HAP-1 (cell line): ENCODE measurements around the gene GATA6.

Experiments
- DNase-seq, 2 experiments: peaks; one replicate each; pipeline ENCODE4 v3.0.0-alpha.2; 2016 to 2020; ENCODE audit warnings: low spot score in 2 of 2
- H3K27me3 ChIP-seq: fragments of 250-450 bp; sonication (Bioruptor Pico); 2 replicates; pipeline ENCODE4 v1.5.1; 2020; ENCODE audit warnings: low read depth, mild to moderate bottlenecking, moderate library complexity
- H3K36me3 ChIP-seq: fragments of 250-450 bp; sonication (Bioruptor Pico); replicated peaks from 2 replicates; pipeline ENCODE4 v1.5.1; 2020; ENCODE audit warnings: mild to moderate bottlenecking
- H3K4me1 ChIP-seq: fragments of 250-450 bp; sonication (Bioruptor Pico); 2 replicates; pipeline ENCODE4 v1.5.1; 2020; ENCODE audit warnings: mild to moderate bottlenecking
- H3K4me3 ChIP-seq: fragments of 250-450 bp; sonication (Bioruptor Pico); 2 replicates; pipeline ENCODE4 v1.5.1; 2020; ENCODE audit warnings: mild to moderate bottlenecking, moderate library complexity
- H3K9me3 ChIP-seq: fragments of 250-450 bp; sonication (Bioruptor Pico); 2 replicates; pipeline ENCODE4 v1.5.1; 2020; ENCODE audit warnings: mild to moderate bottlenecking, moderate library complexity
- in situ Hi-C: fragments of 300-500 bp; cut with MboI; formaldehyde crosslinking; loops from 3 replicates; pipeline ENCODE4 v1.14.3; 2020; ENCODE audit warnings: low sequenced_read_pairs, inconsistent platforms, mixed read lengths

The GATA6 gene

DNA sequence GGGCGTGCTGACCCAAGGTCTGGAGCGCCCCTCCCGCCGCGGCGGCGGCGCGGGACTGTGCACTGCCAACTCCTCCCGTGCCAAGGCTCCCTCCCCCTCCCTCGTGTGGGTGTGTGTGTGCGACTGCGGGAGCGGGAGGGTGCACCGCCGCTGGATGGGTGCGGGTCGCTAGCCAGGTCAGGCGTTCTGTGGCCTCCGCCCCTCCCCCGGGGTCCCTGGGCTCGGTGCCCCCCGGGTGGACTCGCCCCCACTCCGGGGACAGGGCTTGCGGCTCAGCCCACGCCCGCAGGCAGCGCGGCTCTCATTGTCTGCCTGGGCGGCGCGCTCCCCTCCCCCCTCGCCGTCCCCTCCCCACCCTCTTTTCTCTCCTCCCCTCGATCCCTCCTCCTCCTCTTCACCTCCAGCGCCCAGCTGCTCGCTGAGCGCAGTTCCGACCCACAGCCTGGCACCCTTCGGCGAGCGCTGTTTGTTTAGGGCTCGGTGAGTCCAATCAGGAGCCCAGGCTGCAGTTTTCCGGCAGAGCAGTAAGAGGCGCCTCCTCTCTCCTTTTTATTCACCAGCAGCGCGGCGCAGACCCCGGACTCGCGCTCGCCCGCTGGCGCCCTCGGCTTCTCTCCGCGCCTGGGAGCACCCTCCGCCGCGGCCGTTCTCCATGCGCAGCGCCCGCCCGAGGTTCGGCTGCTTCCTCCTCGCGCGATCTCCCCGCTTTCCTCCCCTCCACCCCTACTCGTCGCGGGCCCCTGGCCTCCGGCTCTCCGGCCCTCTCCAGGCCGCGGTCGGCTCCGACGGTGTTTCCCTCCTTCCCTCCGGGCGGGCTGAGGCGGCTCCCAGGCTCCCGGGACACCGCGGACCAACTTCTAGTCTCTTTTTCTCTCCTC is at the start of gene GATA6:
Gene GATA6 (plus strand): TSS at position 579 of the 878 bp plus-strand sequence. CDS start 1,556 bp downstream, outside the sequence.
- Histone ChIP-seq H3K4me1 (no peaks in the 10 kb centered on the region; the same call in 1 of the 2 replicates), H3K27me3 (peaks cover 33% of the 10 kb centered on the region), H3K9me3 (no peaks in the 10 kb centered on the region), H3K4me3 (peak within 1 kb of the TSS; percentile 47), H3K36me3 (no peaks in the 10 kb centered on the region)
- DNase-seq = peak; percentile 75 to 81
- in situ Hi-C loops = no loop called here

DNA sequence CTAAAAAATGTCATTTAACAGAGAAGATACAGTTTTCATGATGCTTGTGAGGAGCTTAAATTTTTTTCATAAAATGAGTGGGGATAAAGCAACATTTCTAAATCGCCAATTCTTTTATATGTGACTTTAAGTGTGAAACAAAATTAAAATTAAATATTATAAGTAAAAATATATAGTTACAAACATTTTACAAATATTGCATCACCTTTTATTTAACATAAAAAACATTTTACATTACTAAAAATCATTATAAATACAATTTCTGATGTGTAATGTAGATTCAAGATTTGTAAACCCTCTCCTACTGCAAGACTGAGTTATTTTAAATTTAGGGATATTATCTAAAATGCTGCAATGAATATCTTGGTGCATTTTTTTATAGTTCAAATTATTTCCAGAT is 44.4 kb upstream of the GATA6 start:
- peaks cover 6% of the 10 kb centered on the region; the same call in 1 of the 2 replicates for H3K27me3 ChIP-seq
- DNase-seq = no peak
- H3K4me3 ChIP-seq = no peak overlapping the region
- in situ Hi-C loops = no loop called here
- no peaks in the 10 kb centered on the region for H3K4me1 ChIP-seq
- H3K9me3 ChIP-seq = no peaks in the 10 kb centered on the region
- H3K36me3 ChIP-seq = no peaks in the 10 kb centered on the region

DNA sequence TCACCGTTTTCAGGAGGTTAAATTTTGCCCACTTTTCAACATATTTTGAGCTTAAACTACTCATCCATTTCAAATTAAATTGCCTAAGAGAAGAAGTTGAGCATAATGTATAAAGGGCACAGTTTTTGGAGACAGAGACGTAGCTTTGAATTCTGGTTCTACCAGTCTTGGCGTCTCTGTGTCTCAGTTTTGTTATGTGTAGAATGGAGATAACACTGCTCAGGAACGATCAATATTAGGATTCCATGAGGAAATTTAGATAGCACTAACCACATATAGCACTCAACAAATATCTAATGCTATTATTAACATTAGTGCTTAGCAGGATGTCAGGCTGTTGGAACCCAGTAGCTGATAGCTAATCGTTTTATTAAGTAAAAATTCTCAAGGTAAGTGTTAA is 40.4 kb upstream of the GATA6 start:
- Histone ChIP-seq H3K9me3 (no peaks in the 10 kb centered on the region), H3K4me1 (no peaks in the 10 kb centered on the region), H3K4me3 (no peak overlapping the region), H3K27me3 (peaks cover 6% of the 10 kb centered on the region; the same call in 1 of the 2 replicates), H3K36me3 (no peaks in the 10 kb centered on the region)
- DNase-seq = no peak
- in situ Hi-C loops = no loop called here

DNA sequence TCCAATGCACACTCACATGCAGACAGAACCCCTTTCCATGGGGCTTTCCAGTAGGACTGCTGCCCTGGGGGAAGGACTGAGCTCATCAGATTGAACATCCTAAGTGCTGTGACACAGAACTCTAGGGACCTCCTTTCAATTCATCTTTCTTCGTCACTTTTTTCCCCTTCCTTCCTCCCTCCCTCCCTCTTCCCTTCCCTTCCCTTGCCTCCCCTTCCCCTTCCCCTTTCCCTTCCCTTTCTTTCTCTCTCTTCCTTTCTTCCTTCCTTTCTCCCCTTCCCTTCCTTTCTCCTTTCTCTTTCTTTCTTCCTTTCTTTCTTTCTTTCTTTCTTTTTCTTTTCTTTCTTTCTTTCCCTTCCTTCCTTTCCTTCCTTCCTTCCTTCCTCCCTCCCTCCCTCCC is 39.6 kb upstream of the GATA6 start:
- H3K36me3 ChIP-seq = no peaks in the 10 kb centered on the region
- in situ Hi-C loops = no loop called here
- no peaks in the 10 kb centered on the region for H3K9me3 ChIP-seq
- H3K4me1 ChIP-seq = no peaks in the 10 kb centered on the region
- no peak for DNase-seq
- peaks cover 4% of the 10 kb centered on the region; the same call in 1 of the 2 replicates for H3K27me3 ChIP-seq
- H3K4me3 ChIP-seq = no peak overlapping the region

DNA sequence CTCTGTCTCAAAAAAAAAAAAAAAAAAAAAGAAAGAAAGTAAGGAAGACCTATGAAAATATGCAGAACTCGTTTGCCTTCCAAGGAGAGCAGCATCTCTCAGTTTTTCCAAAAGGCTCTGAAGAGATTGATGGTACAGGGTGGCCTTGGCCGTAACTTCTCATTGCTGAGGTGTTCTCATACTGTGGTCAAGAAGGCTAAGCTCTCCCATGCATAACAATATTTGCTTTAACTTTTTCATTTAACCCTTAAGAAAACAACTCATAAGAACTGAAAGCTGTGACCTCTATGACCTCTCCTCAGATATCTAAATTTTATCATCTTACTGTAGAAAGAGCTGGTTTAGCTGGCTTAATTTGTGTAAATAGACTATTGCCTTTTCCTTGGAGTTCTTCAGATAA is 37.1 kb upstream of the GATA6 start:
- Histone ChIP-seq H3K4me3 (no peak overlapping the region), H3K27me3 (no peaks in the 10 kb centered on the region), H3K36me3 (no peaks in the 10 kb centered on the region), H3K9me3 (no peaks in the 10 kb centered on the region), H3K4me1 (no peaks in the 10 kb centered on the region)
- in situ Hi-C loops = no loop called here
- no peak for DNase-seq

DNA sequence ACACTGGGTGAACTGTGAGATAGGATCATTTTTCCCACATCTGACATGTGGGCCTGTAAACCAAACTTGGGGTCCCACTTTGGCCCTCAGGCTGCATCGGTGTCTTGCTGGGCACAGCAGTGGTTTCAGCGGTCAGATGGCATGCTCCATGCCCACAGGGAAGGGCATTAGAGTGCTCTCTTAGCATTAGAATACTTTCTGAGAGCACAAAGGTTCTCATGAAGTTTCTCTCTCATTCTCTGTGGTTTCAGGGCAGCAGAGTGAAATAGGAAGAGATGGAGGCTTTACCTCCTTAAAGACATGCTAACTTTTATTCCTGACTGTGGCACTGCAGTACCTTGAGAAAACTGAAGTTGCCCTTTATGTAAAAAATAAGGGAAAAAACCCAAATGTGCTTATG is 36.6 kb upstream of the GATA6 start:
- DNase-seq = no peak
- in situ Hi-C loops = no loop called here
- H3K4me1 ChIP-seq = no peaks in the 10 kb centered on the region
- H3K4me3 ChIP-seq = no peak overlapping the region
- H3K36me3 ChIP-seq = no peaks in the 10 kb centered on the region
- no peaks in the 10 kb centered on the region for H3K9me3 ChIP-seq
- no peaks in the 10 kb centered on the region for H3K27me3 ChIP-seq

DNA sequence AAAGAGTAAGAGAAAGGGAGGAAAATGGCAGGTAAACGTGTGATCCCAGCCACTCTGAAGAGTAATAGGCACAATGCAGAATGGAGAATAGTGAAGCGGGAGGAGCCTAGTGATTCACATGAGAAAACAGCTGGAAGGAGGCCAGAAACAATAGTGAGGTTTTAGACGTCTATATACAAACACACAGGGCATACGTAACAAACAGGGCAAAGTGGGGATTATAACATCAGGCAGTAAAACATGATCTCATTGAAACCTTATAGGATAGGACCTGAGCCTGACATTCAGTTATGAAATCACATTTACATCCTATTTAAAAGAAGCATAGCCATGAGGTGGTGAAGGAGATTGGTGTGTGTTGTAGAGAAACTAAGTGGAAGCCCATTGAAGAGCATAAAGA is 33.0 kb upstream of the GATA6 start:
- no peaks in the 10 kb centered on the region for H3K9me3 ChIP-seq
- no peaks in the 10 kb centered on the region for H3K36me3 ChIP-seq
- no peaks in the 10 kb centered on the region; the same call in 1 of the 2 replicates for H3K4me1 ChIP-seq
- H3K4me3 ChIP-seq = no peak overlapping the region
- in situ Hi-C loops = no loop called here
- no peaks in the 10 kb centered on the region for H3K27me3 ChIP-seq
- DNase-seq = no peak

DNA sequence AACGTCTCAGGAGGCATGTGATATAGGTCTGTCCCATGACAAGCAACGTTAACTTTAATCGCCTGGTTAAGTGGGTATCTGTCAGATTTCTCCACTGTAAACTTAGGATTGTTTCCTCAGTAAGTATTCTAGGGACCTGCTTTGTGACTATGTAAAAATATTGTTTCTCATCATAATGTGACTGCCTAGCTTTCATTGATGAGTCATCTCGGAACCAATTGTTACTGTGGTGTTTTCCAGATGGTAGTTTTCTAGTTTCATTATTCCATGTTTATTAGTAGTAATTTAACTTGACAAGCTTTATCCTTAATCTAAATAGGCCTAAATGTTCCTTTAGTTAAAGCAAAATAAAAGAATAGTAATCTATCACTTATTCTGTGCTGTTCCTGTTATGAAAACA is 28.2 kb upstream of the GATA6 start:
- in situ Hi-C loops = no loop called here
- no peaks in the 10 kb centered on the region for H3K27me3 ChIP-seq
- DNase-seq = peak in 1 of 2 experiments; percentile 44
- H3K4me3 ChIP-seq = no peak overlapping the region
- peaks cover 4% of the 10 kb centered on the region for H3K4me1 ChIP-seq
- no peaks in the 10 kb centered on the region for H3K9me3 ChIP-seq
- H3K36me3 ChIP-seq = no peaks in the 10 kb centered on the region

DNA sequence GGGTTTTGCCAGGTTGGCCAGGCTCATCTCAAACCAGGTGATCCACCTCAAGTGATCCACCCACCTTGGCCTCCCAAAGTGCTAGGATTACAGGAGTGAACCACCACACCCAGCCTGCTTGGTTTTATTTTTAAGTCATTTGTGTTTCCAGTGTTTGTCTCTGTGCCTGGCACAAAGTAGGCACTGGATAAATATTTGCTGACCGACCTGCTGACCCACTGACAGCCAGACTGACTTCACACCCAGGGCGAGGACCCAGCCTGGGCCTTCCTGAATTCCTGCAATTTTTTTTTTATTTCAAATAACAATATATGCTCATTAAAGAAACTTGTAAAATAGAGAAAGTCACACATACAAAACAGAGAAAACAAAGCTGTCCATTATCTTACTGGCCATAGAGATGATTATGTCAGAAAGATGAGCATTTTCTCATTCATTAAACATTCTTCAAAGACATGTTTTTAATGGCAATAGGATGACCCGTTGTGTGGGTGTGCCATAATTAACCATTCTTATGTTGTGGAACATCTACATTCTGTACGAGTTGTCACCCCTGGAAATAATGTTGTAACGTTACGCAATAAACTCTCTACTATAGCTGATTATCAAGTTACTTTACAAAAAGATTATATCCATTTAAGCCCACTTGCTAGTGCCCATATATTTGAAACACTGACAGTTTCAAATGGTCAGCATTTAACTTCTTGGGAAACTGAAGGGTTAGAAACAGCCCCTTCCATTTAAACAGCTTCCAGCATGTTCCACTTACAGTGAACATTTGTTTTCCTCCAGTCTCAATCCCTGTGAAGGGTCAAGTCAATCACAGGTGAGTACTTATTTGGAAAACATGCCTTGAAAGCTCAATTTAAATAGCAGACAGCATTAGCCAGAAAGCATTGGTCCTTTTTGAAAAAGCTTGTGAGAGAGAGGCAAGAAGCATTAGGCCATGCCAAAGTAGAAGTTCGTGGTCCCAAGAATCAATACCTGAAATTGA is 25.7 kb upstream of the GATA6 start:
- Histone ChIP-seq H3K27me3 (peaks cover 8% of the 10 kb centered on the region; the same call in 1 of the 2 replicates), H3K9me3 (no peaks in the 10 kb centered on the region), H3K4me1 (peaks cover 4% of the 10 kb centered on the region), H3K36me3 (no peaks in the 10 kb centered on the region), H3K4me3 (no peak overlapping the region)
- in situ Hi-C loops = no loop called here
- no peak for DNase-seq

DNA sequence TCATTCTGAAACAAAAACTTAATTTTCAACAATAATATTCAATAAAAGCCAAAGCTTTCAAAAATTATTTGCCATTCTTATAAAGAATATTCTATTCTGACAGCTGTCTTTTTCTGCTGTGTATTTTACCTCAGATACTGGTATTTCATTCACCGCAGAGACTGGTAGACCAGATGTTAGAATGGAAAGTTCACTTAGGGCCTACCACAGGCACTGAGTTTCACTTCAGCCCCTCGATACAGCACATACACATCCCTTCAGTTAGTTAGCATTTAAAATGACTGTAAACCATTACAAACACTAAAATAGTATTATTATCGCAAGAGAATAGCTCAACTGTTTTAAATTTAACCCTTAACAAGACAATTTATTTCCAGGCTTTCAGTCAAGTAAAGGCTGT is 24.2 kb upstream of the GATA6 start:
- Histone ChIP-seq H3K4me1 (peaks cover 4% of the 10 kb centered on the region), H3K36me3 (no peaks in the 10 kb centered on the region), H3K9me3 (no peaks in the 10 kb centered on the region), H3K27me3 (peaks cover 8% of the 10 kb centered on the region; the same call in 1 of the 2 replicates), H3K4me3 (no peak overlapping the region)
- no peak for DNase-seq
- in situ Hi-C loops = no loop called here

DNA sequence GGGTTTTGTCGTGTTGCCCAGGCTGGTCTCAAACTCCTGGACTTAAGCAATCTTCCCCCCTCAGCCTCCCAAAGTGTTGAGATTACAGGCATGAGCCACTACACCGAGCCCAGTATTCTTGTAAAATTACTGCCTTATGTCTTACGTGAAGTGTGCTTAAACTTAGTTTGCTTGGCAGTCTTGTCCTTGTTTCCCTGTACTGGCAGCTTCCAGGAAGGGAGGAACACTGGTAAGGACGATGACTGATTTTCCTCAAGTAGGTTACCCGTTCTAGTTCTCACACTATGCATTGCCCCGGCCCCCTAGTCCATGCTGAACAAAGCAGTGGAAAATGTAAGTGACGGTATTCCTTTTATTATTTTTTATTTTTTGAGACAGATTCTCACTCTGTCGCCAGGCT is 19.7 kb upstream of the GATA6 start:
- H3K4me3 ChIP-seq = no peak overlapping the region
- H3K36me3 ChIP-seq = no peaks in the 10 kb centered on the region
- H3K9me3 ChIP-seq = no peaks in the 10 kb centered on the region
- peaks cover 12% of the 10 kb centered on the region for H3K27me3 ChIP-seq
- no peak for DNase-seq
- in situ Hi-C loops = no loop called here
- no peaks in the 10 kb centered on the region for H3K4me1 ChIP-seq

DNA sequence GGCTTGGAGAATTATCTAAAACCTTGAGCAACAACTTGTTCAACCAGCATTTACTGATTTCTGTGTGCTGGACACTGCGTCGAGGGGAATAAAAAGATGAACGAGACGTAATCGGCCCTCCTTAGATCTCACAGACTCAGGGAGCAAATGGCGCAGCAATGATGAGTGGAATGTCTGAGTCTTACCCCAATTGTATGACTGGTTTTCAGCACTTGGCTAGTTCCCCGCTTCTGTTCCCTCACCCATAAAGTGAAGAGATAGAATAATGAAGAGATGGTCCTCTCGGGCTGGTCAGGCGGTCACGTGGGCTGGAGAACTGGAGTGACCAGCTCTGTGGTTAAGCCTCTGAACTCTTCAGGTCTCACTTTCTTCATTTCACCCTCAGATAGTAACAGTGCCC is 17.3 kb upstream of the GATA6 start:
- Histone ChIP-seq H3K4me3 (no peak overlapping the region), H3K36me3 (no peaks in the 10 kb centered on the region), H3K27me3 (peaks cover 20% of the 10 kb centered on the region), H3K4me1 (no peaks in the 10 kb centered on the region), H3K9me3 (no peaks in the 10 kb centered on the region)
- DNase-seq = no peak
- in situ Hi-C loops = no loop called here

DNA sequence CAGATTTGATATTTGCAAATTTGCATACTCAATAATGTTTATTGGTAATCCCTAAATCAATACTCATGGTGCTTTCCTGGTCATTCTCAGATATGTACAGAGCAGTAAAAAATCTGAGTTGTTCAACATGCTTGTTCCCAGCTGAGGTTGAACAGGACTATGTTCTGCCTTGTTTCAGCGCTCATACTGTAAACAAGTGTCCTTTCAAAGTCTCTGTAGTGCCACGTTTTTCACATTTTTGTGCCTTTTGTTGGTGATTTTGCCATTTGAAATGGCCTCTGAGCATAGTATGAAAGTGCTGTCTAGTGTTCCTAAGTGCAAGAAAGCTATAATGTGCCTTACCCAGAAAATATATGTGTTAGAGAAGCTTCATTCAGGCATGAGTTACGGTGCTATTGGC is 16.0 kb upstream of the GATA6 start:
- Histone ChIP-seq H3K4me3 (no peak overlapping the region), H3K4me1 (no peaks in the 10 kb centered on the region), H3K27me3 (peaks cover 13% of the 10 kb centered on the region), H3K9me3 (no peaks in the 10 kb centered on the region), H3K36me3 (no peaks in the 10 kb centered on the region)
- in situ Hi-C loops = no loop called here
- no peak for DNase-seq

DNA sequence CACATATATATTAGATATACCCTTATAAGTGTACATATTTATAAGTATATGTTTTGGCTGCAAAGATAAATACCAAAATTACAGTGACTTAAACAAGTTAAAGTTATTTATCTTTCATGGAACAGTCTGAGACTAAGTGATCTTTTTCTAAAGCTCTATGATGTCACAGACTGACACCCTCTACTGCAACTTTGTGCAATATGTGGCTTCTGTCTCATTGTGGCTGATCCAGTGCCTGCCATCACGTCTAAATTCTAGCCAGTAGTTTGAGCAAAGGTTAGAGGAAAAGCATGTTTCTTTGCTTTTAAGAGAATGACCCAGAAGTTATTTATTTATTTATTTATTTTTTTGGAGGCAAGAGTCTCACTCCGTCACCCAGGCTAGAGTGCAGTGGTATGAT is 13.8 kb upstream of the GATA6 start:
- Histone ChIP-seq H3K36me3 (no peaks in the 10 kb centered on the region), H3K27me3 (peaks cover 13% of the 10 kb centered on the region), H3K4me3 (no peak overlapping the region), H3K9me3 (no peaks in the 10 kb centered on the region), H3K4me1 (no peaks in the 10 kb centered on the region)
- no peak for DNase-seq
- in situ Hi-C loops = no loop called here
